ENCODE measurements around the gene NCK1.

NCK1 gene

DNA sequence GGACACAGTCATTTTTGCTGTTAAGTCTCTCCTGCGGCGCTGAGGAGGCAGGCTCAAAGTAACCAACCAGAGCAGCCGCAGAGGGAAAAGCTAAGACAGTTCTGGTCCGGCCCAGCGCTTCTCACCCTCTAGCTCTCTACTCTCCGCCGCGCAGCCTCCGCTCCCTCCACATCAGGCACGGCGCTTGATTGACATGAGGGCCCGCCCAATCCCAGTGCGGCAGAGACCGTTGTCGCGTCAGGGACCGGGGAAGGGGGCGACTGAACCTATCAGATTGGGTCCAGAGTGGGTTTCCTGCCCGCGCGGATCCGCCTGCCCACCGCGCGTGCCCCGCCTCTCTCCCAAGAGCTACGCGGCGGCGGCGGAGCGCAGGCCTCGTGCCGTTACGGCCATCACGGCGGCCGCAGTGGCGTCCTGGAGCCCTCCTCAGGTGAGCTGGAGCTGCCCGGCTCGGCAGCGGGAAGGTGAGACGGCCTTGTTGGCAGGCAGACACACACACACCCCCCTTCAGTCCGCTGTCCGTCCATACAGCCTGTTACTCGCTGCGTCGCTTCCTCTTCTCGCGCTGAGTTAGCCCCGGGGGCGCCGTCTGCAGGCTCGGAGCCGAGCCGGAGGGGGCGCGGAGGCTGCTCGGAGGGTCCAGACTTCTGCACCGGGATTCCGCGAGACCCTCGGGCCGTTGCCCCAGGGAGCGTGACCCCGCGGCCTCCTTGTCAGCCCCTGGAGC, at the start of gene NCK1:
NCK1 (plus strand) TSS at position 319 of the 727 bp plus-strand sequence. CDS start 65,794 bp downstream, outside the sequence.
- peak within 1 kb of the TSS; percentile 76 to 97 (median 92) for H3K27ac ChIP-seq
- H3K4me3 ChIP-seq = peak within 1 kb of the TSS; percentile 54 to 98 (median 79)

GRCh38 chr3:136817448-136817847, 44.6 kb upstream of the NCK1 start:
- H3K27ac ChIP-seq = peak overlapping the region in 1 of 21 experiments; percentile 61

GRCh38 chr3:136818191-136818768, 43.7 kb upstream of the NCK1 start:
- Histone ChIP-seq H3K4me3 (peak overlapping the region; percentile 47 to 58 (median 53)), H3K27ac (peak overlapping the region in 20 of 21 experiments; percentile 36 to 91 (median 78))

More at GRCh38 chr3:136817448-136817847, 44.6 kb upstream of the NCK1 start:
- H3K4me3 ChIP-seq = no peak overlapping the region

DNA sequence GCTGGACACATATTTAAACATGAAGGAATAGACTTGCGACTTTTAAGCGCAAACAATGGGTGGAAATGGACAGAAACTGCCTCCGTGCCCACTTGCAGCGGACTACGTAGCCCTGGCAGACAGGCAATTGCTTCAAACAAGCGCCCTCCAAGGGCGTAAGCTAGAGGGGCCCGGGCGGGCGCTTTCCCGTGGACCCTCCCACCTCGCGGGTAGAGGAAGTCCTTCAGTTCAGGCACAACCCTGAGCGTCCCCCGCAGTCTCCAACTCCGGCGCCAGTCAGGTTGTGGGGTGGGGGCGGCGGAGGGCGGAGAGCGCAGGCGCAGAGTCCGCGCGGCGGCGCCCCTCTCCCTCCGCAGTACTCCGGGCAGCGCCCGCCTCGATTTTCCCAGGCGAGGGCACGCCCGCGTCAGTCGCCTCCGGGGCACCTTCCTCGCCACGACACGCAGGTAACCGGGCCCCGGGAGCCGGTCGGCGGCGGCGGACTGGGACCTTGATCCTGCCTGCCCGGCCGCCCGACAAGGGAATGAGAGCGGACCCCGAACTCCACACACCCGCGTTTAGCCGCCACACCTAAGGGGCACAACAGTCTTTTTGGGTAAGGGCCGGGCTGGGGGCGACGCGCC, 43.1 kb upstream of the NCK1 start, which contains the start of gene SLC35G2:
SLC35G2 (plus strand) TSS at position 358 of the 623 bp plus-strand sequence. CDS start 35,335 bp downstream, outside the sequence.
- Histone ChIP-seq H3K4me3 (peak within 1 kb of the TSS; percentile 47 to 58 (median 53)), H3K27ac (peak within 1 kb of the TSS; percentile 36 to 91 (median 76))

DNA sequence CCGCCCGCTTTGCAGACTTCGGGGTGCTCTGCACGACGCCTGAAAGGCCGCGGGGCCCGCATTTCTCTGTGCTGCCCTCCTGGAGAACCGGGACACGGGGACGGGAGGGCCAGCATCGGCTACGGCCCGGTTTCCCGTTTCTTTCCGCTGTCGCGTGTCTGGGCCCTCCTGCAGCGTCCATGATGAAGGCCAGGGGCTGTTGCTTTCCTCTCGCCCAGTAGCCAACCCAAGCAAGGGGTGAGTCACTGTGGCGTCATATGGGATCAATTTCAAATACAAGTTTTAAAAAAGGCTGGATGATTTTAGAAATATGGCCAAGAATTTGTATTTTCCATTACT, 42.6 kb upstream of the NCK1 start:
- H3K27ac ChIP-seq = peak overlapping the region; percentile 36 to 91 (median 76)
- peak overlapping the region; percentile 47 to 58 (median 53) for H3K4me3 ChIP-seq

DNA sequence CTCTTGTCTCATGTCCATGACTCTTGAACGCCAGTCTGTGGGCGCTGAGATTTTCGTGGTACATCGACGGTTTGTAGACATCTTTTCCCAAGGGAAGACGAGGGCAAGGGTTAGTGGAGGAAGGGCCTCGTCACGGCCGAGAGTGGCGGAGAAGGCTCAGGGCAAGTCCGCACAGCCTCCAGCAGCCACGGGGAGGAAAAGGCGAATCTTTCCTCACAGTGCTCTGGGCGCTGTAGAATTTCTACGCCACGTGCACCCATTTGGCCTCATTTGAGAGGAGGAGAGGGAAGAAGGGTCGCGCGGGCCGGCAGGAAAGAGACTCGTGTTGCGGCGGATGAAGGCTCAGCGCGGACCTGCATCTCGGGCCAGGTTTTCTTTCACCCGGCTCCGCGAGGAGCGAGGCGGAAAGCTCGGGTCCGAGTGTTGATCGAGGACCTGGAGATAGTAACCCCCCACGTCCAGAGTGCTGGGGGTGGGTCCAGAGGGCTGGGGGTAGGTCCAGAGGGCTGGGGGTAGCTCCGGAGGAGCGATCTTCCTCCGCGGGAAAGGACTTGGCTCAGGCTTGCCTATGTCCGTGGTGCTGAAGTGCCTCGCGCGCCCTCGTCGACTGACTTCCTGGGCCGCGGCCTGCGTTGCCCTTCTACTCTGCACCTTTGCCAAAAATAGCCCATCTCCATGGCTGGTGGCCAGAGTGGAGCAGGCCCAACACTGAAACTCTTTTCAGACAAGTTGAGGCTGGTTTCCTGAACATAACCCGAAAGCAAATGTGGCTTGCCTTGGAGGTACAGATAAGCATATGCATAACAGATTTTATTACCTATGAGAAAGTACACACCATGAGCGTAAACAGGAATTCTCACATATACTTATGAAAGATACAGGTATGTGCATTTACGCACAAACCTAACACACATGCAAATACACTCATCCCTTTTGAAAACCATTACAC, 42.0 kb upstream of the NCK1 start:
- Histone ChIP-seq H3K27ac (peak overlapping the region in 17 of 21 experiments; percentile 40 to 91 (median 83)), H3K4me3 (peak overlapping the region; percentile 47 to 58 (median 53))

GRCh38 chr3:136831461-136831860, 30.5 kb upstream of the NCK1 start:
- Histone ChIP-seq H3K4me3 (no peak overlapping the region), H3K27ac (no peak overlapping the region)

DNA sequence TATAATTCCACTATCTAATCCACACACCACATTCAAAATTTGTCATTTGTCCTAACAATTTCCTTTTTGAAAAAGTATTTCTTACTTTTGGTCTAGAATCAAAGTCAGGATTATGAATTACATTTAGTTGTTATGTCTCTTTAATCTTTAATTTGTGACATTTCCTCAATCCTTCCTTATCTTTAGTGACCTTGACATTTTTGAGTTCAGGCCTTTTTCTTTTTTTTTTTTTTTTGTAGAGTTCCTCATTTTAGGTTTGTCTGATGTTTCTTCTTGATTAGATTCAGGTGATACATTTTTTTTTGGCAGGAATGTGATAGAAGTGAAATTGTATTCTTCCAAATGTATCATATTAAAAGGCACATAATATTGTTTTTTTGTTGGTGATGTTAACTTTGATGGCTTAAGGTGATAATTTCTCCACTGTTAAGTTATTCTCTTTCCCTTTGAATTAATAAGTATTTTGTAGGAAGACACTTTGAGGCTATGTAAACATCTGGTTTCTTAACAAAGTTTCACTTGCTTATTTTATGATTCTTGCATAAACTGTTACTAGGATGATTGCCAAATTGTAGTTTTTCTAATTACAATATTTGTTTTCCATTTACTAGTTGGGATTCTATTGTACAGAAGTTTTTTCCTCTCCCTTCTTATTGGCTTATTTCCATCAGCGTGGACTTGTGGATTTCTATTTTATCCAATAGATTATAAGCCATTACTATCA, 26.8 kb upstream of the NCK1 start:
- no peak overlapping the region for H3K4me3 ChIP-seq
- no peak overlapping the region for H3K27ac ChIP-seq

- H3K27ac ChIP-seq = peak overlapping the region in 1 of 21 experiments; percentile 1
- no peak overlapping the region for H3K4me3 ChIP-seq
These were observed 26.0 kb upstream of the NCK1 start for GRCh38 chr3:136835813-136836510.

- H3K4me3 ChIP-seq = no peak overlapping the region
- peak overlapping the region in 1 of 21 experiments; percentile 1 for H3K27ac ChIP-seq
These were observed 25.4 kb upstream of the NCK1 start for GRCh38 chr3:136836511-136837156.

DNA sequence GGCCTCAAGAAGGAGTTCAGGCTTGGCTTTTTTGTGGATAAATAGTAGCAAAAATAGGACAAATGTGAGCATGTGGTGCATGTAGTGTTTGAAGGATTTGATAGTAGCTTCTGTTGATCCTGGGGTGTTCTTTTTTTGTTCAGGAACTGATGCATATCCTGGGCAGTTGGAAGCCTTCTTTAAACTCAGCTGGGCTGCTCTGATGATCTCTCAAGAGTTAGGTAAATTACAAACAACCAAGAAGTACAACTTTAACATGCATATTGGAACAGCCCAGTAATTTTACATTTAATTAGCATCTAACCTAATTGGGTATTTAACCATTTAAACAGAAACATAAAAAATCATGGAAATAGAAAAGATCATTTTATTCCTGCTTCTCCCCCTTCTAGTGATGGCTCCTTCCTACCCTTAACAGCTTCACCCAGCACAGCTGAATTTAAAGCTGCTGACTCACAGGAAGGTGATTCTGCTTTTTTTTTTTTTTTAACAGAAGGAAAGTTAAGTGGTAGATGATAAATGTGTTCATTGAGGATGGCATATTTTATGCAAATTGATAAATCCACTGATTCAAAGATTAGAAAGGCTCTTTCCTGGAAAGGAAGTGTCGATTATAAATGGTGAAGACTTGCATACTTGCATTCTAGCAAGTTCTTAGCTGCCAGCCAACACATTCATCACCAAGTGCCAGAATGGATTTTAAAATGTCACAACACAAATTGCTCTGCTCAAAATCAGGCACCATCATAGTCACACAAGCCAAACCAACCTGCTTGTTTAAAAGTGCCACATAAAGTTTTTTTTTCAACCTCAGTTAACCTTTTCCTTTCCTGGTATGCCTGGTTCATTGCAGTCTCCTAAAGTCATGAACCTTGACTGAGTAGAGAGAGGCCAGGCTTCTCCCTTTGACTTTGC, 23.1 kb upstream of the NCK1 start:
- Histone ChIP-seq H3K4me3 (no peak overlapping the region), H3K27ac (peak overlapping the region in 2 of 21 experiments; percentile 1 to 33)

DNA sequence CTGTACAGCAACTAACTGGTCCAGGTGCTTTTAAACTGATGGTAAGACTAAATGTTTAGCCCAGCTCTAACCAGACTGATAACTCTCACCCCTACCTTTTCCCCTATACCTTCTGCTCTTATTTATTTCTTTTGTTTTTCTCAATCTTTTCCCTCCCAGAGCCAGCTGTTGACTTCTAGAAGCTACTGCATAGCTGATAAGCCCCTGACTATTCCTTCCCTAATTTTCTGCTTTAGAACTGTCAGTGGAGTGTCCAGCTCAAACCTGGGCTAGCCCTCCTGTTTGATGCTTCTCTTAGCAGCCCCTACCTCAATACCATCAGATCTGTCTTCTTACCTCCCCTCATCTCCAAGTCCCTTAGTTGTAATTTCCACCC, 22.5 kb upstream of the NCK1 start:
- Histone ChIP-seq H3K27ac (peak overlapping the region in 3 of 21 experiments; percentile 21 to 52 (median 33)), H3K4me3 (no peak overlapping the region)

DNA sequence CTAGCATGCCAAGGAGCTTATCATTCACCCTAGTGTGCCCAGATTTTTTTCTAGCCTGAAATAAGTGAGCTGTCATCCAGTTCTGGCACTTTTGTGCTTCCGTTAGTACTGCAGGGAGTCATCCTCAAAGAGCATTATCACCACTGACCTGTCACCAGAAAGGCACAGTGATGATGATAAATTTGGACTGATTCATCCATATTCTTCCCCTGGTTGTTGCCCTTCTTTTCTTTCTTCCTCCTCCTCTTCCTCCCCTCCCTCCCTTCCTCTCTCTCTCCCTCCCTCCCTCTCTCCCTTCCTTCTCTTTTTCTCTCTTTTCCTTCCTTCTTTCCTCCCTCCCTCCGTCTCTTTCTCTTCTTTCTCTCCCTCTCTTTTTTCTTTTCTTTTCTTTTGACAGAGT, 21.8 kb upstream of the NCK1 start:
- no peak overlapping the region for H3K4me3 ChIP-seq
- no peak overlapping the region for H3K27ac ChIP-seq

GRCh38 chr3:136842294-136842693, 19.7 kb upstream of the NCK1 start:
- no peak overlapping the region for H3K27ac ChIP-seq
- H3K4me3 ChIP-seq = no peak overlapping the region

- no peak overlapping the region for H3K27ac ChIP-seq
- H3K4me3 ChIP-seq = no peak overlapping the region
These were observed 17.3 kb upstream of the NCK1 start for GRCh38 chr3:136844724-136845123.

GRCh38 chr3:136852180-136852579, 9.8 kb upstream of the NCK1 start:
- H3K4me3 ChIP-seq = no peak overlapping the region
- H3K27ac ChIP-seq = no peak overlapping the region

DNA sequence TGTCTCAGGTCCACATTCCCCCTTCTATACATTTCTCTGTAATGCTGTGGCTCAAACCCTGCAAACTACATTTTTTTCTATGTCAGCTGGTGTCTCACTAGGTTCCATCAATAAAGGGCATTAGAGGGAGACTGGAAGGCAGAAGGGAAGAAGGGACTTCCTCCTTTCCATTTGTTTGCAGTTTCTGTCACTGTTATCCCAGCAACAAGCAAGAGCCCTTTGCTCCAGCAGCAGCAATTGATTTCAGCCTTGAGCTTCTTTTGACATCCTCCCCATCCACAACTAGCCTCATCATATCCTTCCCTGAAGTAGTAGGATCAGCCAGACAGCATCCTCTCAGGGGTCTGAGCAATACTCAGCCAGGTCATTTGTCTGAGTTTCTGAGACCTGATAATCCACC, 5.3 kb upstream of the NCK1 start:
- no peak overlapping the region for H3K4me3 ChIP-seq
- no peak overlapping the region for H3K27ac ChIP-seq
